CD4-positive, alpha-beta T cell treated with Interleukin-17A for 1 hour (primary cell): ENCODE data around the gene LAMA3.

Experiments used
- DNase-seq: peaks from one replicate; pipeline ENCODE4 v3.0.0-alpha.2; 2020

LAMA3 gene

DNA sequence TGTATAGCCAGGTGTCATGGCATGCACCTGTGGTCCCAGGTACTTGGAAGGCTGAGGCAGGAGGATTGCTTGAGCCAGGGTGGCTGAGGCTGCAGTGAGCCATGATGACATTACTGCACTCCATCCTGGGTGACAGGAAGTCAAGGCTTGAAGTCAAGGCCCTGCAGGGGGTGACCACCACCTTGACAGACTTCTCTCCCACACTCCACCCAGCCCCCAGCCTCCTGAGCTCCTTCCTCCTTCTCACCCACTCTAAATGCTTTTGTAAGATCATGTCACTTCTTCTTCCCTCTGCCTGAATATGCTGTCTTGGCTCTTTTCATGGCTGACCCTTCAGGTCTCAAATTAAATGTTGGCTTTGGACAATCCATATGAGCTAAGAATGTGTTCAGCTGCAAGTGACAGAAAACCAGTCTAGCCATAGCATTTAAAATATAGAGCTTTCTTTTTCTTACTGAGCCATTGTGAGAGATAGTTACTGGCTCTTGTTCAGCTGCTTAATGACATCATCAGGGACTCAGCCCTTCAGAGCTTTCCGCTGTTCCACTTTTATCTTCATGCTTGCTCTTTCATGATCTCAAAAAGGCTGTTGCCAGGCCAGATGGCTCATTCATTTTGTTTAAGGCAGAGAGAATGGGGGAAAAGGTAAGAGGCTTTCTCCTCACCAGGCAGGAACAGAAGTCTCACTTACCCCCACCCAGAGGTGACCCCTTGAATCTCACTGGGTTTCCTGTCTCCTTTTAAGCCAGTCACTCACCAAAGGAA lies 288.6 kb downstream of the LAMA3 start:
- DNase-seq = peak; percentile 38

DNA sequence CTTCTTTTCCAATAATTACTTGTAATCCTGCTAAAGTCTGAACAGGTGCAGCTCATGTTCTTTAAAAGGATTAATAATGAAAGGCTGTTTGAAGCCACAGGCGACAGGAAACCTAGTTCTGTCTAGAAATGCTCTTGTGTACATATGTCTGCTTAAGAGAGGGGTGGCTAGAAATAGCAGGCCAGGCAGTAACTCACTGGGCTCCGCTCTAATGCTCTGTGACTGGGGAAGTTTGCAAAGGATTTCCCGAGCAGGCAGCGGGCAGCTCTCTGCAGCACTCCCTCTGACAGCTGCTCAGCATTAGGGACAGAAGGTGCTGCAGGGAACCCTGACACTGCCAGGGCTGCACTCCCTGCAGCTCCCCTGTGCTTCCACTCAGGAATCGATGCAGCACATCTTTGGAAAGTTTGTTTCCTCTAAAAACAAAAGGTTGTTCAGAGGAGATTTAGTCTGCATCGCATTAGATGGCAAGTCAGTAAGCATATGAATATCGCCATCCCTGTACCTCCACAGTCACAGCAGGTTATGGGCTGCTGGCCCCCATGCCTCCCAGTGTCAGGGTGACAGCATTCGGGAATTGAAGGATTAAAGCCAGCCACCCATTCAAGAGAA lies 292.2 kb downstream of the LAMA3 start:
- DNase-seq = no peak

DNA sequence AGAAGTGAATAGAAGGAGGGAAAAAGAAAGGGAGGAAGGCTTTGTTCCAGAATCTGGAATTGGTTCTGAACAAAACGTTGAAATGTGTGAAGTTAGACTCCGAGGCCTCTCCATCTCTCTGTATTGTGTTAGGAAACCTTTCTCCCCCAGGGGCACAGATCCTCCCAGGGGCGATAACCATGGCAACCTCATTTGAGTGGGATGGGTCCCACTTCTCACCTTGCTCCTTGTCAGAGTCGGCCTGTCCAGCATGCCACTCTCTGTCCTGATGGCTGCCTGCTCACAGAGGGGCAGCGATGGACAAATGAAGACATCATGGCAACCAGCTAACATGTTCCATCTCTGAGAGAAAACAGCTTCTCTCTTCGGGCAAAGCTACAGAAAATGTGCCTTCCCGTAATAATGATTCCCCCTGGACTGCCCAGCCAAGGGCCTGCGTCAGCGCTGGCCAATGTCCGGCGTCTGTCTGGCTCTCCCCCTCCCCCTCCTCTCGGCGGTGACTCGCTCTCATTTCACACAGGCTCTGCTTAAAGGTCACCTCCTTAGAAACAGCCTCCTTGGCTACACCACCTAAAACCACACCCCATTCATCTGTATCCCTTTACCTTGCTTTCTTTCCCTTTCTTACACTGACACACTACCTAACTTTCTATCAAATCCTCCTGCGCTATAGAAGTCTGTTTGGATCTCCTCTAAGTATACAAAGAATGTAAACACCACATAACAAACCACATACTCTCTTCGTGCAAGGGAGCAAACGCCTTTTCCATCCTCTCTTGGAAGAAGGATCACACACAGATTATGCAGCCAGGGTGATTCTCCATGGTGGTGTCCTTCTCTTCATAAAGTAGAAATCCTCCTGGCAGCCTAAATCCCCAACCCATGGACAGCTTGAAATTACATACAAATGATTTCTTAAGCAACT lies 293.2 kb downstream of the LAMA3 start:
- no peak for DNase-seq

DNA sequence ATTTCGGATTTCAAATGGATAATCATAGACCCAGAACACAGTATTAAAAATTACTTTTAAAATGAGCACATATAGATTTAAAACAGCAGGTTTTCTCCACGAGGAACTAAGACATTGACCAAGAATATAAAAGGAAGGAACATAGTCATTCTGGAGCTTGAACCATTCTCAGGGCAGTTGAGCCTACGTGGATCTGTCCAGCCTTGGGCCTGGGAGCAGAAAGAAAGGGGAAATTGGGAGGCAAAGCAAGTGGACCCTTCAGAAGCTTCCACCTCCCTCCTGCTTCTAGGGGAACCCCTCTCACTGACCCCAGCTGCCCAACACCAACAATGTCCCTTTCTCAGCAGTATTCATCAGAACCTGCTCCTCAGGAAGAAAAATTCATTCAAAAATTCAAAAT lies 293.9 kb downstream of the LAMA3 start:
- no peak for DNase-seq

DNA sequence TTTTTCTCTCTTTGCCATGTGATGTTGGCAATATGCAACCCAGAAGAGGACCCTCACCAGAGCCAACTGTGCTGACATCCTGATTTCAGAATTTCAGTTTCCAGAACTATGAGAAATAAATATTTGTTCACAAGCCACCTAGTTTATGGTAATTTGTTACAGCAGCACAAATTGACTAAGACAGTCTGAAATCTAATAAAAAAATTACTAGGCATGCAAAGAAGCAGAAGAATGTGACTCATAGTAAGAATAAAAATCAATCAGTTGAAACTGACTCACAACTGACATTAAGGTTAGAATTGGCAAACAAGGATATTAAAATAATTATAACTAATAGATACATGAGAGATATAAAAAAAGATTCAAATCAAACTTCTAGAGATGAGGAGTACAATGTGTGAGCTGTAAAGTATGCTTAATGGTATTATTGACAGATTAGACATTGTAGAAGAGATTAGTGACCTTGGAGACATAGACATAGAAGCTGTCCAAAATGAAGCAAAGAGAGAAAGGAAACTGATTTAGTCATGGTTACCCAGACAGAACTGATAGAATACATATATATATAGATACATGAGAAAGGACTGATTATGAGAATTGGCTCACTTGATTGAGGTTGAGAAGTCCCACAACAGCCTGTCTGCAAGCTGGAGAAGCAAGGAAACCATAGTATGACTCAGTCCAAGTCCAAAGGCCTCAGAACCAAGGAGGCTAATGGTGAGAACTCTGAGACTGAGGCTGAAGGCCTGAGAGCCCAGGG lies 297.5 kb downstream of the LAMA3 start:
- no peak for DNase-seq

DNA sequence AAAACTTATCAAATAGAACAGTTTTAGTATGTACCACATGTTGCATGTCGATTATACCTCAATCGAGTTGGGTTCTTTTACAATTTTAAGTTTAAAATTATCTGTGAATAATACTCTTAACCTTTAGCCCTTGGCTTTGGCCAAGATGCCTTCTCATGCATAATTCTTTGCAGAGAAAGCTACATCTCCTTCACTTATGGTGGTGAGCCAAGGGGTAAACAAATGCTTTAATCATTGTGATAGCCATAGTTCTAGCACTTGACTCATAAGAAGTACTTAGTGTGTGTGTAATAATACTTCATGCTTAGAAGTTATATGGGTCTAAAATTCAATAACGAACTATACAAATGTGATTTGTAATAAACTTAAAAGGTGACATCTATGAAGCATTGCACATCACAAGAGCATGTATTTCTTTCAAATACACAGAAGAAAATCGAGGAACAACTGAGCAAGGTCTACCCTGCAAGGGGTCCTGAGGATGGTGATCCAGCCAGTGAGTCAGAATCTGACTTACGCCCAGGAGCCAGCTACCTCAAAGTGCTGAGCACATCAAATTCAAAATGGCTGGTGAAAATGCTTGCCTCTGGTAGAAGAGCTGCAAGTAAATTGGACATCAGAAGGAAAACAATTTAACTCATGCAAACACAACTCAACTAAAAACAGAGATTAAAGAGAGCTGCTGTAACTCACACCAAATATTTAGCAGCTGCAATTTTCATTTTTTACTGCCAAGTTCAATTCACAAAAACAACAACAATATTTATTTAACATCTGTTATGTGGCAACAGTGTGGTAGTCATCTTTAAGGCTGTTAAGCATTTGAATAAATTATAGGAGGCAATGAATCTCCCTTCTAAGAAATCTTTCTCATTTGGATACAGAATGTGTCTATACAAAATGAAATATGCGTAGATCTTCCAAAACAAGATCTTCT lies 301.5 kb downstream of the LAMA3 start:
- no peak for DNase-seq

DNA sequence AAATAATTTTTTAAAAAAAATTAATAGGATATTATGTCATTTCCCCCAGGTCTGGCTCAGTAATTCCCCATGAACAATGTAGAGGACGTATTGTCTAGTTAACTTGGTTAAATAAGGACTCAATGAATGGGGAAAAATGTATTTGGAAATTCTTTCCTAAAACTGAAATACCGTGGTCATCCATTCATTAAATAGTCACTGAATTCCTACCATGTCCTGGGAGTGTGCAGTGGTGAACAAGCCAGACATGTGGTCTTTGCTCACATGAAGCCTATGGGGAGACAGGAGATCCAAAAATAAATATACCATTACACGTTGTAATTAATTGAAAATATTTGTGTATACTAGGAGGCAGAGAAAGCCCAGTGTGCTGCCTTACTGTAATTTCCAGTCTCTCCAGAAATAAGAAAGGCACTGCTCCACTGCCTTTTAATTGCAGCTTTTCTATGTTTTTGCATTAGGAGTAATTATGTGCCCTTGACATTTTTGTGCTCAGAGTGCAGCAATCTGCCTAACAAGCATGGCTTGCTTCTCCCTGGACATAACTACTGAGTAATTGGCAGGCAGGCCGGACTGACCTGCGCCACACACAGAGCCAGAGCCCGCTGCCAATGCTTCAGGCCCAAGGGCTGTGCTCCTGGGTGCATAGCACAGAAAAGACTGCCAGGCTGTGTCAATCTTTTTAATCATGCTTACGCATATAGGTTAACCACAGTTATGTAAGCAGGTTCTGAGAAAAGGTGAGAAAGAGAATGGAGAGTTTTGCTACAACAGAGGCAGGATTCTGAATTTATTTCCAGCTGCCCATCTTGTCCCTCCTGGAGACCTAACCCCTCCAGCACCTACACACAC lies 303.1 kb downstream of the LAMA3 start:
- peak; percentile 83 for DNase-seq

DNA sequence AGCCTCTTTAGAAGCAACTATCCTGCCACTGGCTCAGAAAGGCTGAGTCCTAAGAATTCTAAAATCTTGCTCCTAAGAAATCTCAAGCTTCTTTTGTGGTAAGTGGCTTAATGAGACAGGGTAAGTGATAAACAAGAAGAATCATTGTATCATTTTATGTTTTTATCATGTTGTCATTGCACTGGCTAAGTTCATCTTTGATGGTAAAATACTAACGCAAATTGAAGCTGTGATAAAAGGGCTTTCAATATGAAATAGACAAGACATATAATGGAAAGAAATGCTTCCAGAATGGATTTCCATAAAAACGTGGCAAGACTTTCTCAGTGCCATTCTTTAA lies 303.7 kb downstream of the LAMA3 start:
- no peak for DNase-seq

DNA sequence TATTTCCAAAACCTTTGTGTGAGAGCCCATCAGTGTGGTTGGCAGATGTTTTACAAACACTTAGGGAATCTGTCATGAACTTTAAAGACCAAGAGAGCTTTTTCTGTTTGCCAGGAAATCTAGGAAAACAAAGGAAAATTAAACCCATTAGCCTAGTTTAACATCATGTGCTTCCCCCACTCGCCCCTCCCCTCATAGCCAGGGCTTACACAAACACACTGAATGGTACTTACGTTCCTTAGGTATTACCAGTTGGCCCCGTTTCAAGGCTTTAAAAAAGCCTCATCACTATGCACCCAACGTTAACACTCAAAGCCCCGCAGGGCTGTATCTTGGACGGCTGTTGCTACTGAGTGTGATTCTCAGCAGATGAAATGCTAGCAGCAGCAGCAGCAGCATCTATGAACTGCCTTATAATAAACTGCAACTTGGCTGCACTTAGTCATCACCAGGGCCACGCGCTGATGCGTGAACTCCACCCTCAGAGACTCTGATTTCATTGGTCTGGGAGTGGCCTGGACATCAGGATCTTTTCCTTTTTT lies 305.2 kb downstream of the LAMA3 start:
- peak; percentile 53 for DNase-seq

DNA sequence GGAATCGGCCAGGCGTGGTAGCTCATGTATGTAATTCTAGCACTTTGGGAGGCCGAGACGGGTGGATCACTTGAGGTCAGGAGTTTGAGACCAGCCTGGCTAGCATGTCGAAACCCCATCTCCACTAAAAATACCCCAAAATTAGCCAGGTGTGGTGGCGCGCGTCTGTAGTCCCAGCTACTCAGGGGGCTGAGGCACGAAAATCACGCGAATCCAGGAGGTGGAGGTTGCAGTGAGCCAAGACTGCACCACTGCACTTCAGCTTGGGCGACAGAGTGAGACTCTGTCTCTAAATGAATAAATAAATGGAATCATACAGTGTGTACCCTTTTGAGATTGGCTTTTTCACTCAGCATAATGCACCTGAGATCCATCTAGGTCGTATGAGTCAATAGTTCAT lies 305.9 kb downstream of the LAMA3 start:
- no peak for DNase-seq

DNA sequence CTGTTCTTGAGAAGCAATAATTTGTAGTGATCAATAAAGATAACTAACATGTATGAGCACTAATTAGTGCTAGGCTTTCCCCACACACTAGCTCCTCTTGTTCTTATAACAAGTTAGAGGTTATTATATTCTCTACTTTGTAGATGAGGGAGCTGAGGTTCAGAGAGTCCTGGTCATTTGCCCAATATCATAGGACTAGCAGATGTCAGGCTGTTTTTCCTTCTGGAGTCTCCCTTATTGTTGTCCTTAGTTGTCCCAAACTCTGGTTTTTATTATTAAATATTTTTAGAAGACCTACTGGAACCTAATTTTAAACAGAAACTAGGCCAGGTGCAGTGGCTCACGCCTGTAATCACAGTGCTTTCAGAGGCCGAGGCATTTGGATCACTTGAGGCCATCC lies 308.8 kb downstream of the LAMA3 start:
- no peak for DNase-seq

DNA sequence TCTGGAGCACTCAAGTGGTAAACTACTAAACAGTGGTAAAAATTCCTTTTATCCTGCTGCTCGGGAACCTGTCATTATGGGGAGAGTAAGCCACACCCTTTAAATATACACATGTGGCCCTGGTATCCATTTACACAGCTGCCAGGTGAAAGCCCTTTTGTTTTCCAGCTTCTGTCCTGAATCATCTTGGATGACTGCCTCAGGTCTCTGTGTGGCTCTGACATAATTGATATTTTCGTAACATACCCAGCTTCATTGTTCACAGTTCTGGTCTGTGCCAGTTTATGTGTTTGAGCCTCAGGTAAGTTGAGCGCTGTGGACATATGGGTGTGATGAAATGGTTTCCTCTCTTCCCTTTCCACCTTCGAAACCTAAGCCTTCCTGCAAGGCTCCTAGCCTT lies 309.6 kb downstream of the LAMA3 start:
- DNase-seq = no peak

DNA sequence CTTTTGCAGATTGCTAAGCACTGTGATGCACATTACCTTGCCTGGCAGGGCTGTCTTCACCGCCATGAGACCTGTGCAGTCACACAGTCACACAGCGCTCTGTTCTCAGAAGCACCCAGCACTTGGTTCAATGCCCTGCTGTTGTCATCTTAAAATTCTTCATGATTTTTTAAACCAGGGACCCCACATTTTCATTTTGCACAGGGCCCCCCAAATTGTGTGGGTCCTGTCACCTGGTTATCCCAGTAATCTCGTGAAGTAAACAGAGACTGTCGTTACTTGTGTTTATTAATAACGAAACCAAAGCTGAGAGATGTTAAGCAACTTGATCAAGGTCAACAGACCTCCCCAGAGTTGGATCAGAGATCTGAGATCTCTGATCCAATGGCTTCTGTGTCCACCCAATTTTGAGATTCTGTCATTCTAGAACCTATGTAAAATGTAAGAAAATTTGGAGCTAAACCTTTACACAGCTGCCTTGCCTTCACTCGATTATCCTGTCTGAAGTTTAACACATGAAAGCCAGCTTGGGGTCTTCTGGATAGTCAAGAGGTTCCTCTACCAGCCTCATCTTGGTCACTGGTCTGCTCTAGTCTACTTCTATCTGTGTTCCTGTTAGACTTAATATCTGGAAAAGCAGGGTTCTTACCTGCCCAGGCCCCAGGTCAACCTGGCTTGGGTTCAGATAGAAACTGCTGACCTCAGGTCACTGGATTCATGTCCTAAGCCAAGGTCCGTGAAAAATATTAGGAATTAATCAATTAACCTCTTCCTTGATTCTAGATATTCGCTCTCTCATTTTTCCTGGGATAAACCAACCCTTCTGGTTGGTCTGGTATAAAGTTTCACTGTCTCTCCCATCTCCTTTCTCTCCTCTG lies 311.6 kb downstream of the LAMA3 start:
- peak; percentile 45 for DNase-seq

DNA sequence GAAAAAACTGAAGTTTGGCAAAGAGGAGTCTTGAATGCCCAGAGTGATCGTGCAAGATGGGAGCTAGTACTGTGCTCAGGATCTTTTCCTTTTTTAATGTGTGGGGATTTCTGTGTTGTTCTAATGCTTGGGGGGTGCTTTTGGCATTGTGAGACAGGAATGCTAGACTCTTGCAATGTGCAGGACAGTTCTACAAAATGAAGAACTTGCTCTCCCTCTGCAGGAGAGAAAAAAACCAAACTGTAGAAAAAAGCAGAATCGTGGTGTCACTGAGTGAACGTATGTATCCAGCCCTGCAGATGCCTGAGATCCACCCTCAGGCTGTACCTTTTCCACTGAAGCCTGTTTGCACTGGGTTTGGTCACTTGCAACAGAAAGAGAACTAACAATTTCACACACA lies 313.2 kb downstream of the LAMA3 start:
- peak; percentile 39 for DNase-seq

DNA sequence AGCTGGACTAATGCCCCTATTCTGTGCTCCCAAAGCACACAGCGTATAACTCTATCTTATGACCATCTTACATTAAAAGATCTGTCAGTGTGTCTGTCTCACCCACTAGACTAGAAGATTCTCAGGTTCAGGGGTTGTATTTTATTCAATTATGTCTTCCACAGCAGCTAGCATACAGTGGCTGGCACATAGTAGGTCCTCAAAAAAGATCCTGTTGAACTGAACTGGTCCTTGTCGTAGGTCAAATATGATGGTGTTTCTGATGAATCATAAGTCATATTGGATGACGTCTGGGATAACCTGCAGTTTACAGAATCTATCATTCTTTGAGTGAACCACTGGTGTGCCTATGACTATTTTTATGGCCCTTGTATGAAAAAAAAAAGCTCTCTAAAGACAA lies 314.0 kb downstream of the LAMA3 start:
- DNase-seq = no peak

DNA sequence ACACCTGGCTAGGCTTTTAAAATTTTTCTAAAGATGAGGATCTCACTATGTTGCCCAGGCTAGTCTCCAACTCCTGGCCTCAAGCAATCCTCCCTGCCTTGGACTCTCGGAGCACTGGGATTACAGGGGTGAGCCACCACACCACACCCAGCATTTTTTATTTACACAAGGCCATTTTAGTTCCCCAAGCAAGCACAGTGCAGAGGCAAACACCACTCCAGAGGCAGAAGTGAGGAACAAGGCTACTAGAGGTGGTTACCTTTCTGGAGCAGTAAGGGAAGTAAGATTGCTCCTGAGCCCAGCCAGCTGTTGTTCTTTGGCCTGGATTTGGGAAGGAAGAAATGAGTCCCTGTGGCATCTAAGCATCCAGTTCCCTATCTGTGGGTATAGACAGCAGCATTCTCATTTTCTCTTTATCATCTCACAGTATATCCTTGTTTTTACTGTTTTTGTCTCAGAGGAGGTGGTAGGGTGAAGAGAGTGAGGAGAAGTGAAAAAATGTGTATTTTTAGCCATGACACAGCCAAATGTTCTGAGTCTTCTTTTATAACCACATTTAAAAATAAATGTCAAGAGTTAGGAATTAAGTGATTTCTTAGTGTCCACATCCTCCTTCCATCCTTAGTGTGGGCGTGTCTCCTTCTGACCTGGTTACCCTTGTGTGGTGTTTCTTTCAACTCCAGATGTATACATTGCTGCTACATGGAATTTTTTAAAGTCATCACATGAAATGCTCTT lies 314.8 kb downstream of the LAMA3 start:
- DNase-seq = no peak
